ENCODE results near the gene ZNF740. TPM values are rescaled to one million over a fixed set of nuclear protein-coding genes. Genes with fewer than 3 reads are reported as not detected.
A peak's percentile ranks its signal among the peaks of the same experiment; 100 is the strongest.

The ZNF740 gene
- polyA plus RNA-seq, 1 donor from 2014 or later: 24.3 TPM

DNA sequence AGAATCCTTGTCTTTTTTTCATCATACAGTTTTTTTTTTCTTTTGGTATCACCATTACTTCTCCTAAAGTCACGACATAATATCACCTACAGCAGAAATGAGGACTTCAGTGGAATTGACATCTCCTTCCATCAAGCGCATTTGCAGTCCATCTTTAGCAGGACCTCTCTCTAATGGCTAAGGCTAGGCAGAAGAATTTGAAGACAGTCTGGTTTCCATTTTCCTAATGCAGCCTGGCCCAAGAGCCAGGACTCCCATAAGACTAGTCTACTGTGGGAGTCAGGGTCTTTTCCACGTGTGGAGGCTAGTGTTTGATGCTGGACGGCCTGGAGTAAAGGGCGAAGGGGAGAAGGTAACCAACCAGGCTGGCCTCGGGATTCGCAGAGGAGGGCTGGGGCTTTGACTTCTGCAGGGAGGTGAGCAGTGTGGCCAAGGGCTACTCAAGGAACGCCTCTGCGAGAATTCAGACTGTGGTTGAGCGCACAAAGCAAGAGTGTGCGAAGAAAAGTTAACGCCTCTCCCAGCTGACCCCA, 769 bp upstream of the ZNF740 start:
- H2AFZ ChIP-seq (ENCODE audit: low read depth, low read length): peak overlapping the region; percentile 79
- peak overlapping the region; percentile 93 for H3K4me3 ChIP-seq (ENCODE audit: low read length)
- TF ChIP-seq EZH2 (IDR thresholded peaks at IDR 0.05; ENCODE audit: borderline replicate concordance, insufficient read depth, low read length, poor library complexity, severe bottlenecking) (no peak), EP300 (conservative IDR thresholded peaks at IDR 0.05; ENCODE audit: poor library complexity, severe bottlenecking) (no peak)
- no peaks in the 10 kb centered on the region for H3K9me2 ChIP-seq (ENCODE audit: insufficient read depth, low read length)
- no peaks in the 10 kb centered on the region for H3K9me3 ChIP-seq (ENCODE audit: low read length)
- peak overlapping the region; percentile 87 for H3K4me2 ChIP-seq (ENCODE audit: low read length)
- H3K27me3 ChIP-seq (ENCODE audit: insufficient read depth, low read depth, low read length): no peaks in the 10 kb centered on the region
- no peaks in the 10 kb centered on the region for H4K20me1 ChIP-seq (ENCODE audit: insufficient read depth)
- H3K27ac ChIP-seq (ENCODE audit: low read length): peak overlapping the region; percentile 95
- H3K79me2 ChIP-seq (replicated peaks; ENCODE audit: insufficient read depth, low read length): peaks cover 30% of the 10 kb centered on the region
- no peaks in the 10 kb centered on the region for H3K36me3 ChIP-seq (ENCODE audit: insufficient read depth, low read length)
- H3F3A ChIP-seq (ENCODE audit: insufficient read depth, low read length, poor library complexity, severe bottlenecking): peaks cover 4% of the 10 kb centered on the region
- peak overlapping the region; percentile 82 for H3K9ac ChIP-seq (ENCODE audit: low read length)

GRCh38 chr12:53180931-53181645, 566 bp downstream of the ZNF740 start:
- peak overlapping the region; percentile 93 for H3K4me3 ChIP-seq (ENCODE audit: low read length)
- TF ChIP-seq EP300 (conservative IDR thresholded peaks at IDR 0.05; ENCODE audit: poor library complexity, severe bottlenecking): no peak
- TF ChIP-seq RAD21 (conservative IDR thresholded peaks at IDR 0.05): no peak
- TF ChIP-seq EZH2 (IDR thresholded peaks at IDR 0.05; ENCODE audit: borderline replicate concordance, insufficient read depth, low read length, poor library complexity, severe bottlenecking): no peak
- peak; percentile 17 for TF ChIP-seq SMC3 (conservative IDR thresholded peaks at IDR 0.05; ENCODE audit: poor library complexity)
- TF ChIP-seq POLR2AphosphoS5 (IDR thresholded peaks at IDR 0.05): no peak
- TF ChIP-seq MXI1 (conservative IDR thresholded peaks at IDR 0.05; ENCODE audit: poor library complexity, severe bottlenecking): no peak

GRCh38 chr12:53181935-53182334, 1.4 kb downstream of the ZNF740 start:
- peaks cover 4% of the 10 kb centered on the region for H3F3A ChIP-seq (ENCODE audit: insufficient read depth, low read length, poor library complexity, severe bottlenecking)
- peaks cover 33% of the 10 kb centered on the region for H3K79me2 ChIP-seq (replicated peaks; ENCODE audit: insufficient read depth, low read length)
- TF ChIP-seq RAD21 (conservative IDR thresholded peaks at IDR 0.05) (no peak), EZH2 (IDR thresholded peaks at IDR 0.05; ENCODE audit: borderline replicate concordance, insufficient read depth, low read length, poor library complexity, severe bottlenecking) (no peak), REST (IDR thresholded peaks at IDR 0.05; ENCODE audit: borderline replicate concordance) (no peak), TAF1 (IDR thresholded peaks at IDR 0.05; ENCODE audit: low read depth) (no peak), SMC3 (conservative IDR thresholded peaks at IDR 0.05; ENCODE audit: poor library complexity) (no peak), EP300 (conservative IDR thresholded peaks at IDR 0.05; ENCODE audit: poor library complexity, severe bottlenecking) (no peak), MXI1 (conservative IDR thresholded peaks at IDR 0.05; ENCODE audit: poor library complexity, severe bottlenecking) (no peak), POLR2AphosphoS5 (IDR thresholded peaks at IDR 0.05) (no peak)
- TF ChIP-seq, protein P1, sequence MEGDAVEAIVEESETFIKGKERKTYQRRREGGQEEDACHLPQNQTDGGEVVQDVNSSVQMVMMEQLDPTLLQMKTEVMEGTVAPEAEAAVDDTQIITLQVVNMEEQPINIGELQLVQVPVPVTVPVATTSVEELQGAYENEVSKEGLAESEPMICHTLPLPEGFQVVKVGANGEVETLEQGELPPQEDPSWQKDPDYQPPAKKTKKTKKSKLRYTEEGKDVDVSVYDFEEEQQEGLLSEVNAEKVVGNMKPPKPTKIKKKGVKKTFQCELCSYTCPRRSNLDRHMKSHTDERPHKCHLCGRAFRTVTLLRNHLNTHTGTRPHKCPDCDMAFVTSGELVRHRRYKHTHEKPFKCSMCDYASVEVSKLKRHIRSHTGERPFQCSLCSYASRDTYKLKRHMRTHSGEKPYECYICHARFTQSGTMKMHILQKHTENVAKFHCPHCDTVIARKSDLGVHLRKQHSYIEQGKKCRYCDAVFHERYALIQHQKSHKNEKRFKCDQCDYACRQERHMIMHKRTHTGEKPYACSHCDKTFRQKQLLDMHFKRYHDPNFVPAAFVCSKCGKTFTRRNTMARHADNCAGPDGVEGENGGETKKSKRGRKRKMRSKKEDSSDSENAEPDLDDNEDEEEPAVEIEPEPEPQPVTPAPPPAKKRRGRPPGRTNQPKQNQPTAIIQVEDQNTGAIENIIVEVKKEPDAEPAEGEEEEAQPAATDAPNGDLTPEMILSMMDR (IDR thresholded peaks at IDR 0.05; ENCODE audit: poor library complexity, severe bottlenecking): no peak
- H3K9ac ChIP-seq (ENCODE audit: low read length): no peak overlapping the region
- no peak overlapping the region for H2AFZ ChIP-seq (ENCODE audit: low read depth, low read length)
- no peaks in the 10 kb centered on the region for H3K9me3 ChIP-seq (ENCODE audit: low read length)
- H3K4me2 ChIP-seq (ENCODE audit: low read length): peak overlapping the region; percentile 98
- H4K20me1 ChIP-seq (ENCODE audit: insufficient read depth): no peaks in the 10 kb centered on the region
- peak overlapping the region; percentile 63 for H3K27ac ChIP-seq (ENCODE audit: low read length)
- H3K9me2 ChIP-seq (ENCODE audit: insufficient read depth, low read length): no peaks in the 10 kb centered on the region
- peak overlapping the region; percentile 93 for H3K4me3 ChIP-seq (ENCODE audit: low read length)
- H3K36me3 ChIP-seq (ENCODE audit: insufficient read depth, low read length): peaks cover 14% of the 10 kb centered on the region
- no peaks in the 10 kb centered on the region for H3K27me3 ChIP-seq (ENCODE audit: insufficient read depth, low read depth, low read length)

More at GRCh38 chr12:53180931-53181645, 566 bp downstream of the ZNF740 start:
- no peaks in the 10 kb centered on the region for H4K20me1 ChIP-seq (ENCODE audit: insufficient read depth)
- H3F3A ChIP-seq (ENCODE audit: insufficient read depth, low read length, poor library complexity, severe bottlenecking): peaks cover 4% of the 10 kb centered on the region
- H3K36me3 ChIP-seq (ENCODE audit: insufficient read depth, low read length): peaks cover 5% of the 10 kb centered on the region
- H3K9me3 ChIP-seq (ENCODE audit: low read length): no peaks in the 10 kb centered on the region
- peak overlapping the region; percentile 77 for H2AFZ ChIP-seq (ENCODE audit: low read depth, low read length)
- no peaks in the 10 kb centered on the region for H3K27me3 ChIP-seq (ENCODE audit: insufficient read depth, low read depth, low read length)
- H3K79me2 ChIP-seq (replicated peaks; ENCODE audit: insufficient read depth, low read length): peaks cover 33% of the 10 kb centered on the region
- peak overlapping the region; percentile 82 for H3K9ac ChIP-seq (ENCODE audit: low read length)
- H3K4me2 ChIP-seq (ENCODE audit: low read length): peak overlapping the region; percentile 98
- H3K9me2 ChIP-seq (ENCODE audit: insufficient read depth, low read length): no peaks in the 10 kb centered on the region
- peak overlapping the region; percentile 95 for H3K27ac ChIP-seq (ENCODE audit: low read length)

Measured in neural cell (in vitro differentiated cells).